Epidermal melanocyte (primary cell): ENCODE data around the gene LOC128125822.
A peak's percentile ranks its signal among the peaks of the same experiment; 100 is the strongest.
"Not testable (repeated sequence)": the region's sequence is repeated elsewhere in the genome, so short reads cannot be mapped to it uniquely, and the experiment has no call there.

Source experiments
- DNase-seq: peaks from one replicate; pipeline ENCODE4 v3.0.0; 2011; ENCODE audit warnings: low spot score; ENCODE audit not compliant: insufficient read length

LOC128125822 gene

GRCh38 chr6:63582579-63583231 is 10.4 kb downstream of the LOC128125822 start:
- no peak for DNase-seq

- DNase-seq = no peak
Observed at GRCh38 chr6:63584125-63584514, 11.8 kb downstream of the LOC128125822 start.

- no peak for DNase-seq
Observed at GRCh38 chr6:63584566-63584965, 12.3 kb downstream of the LOC128125822 start.

GRCh38 chr6:63585652-63586051 is 13.4 kb downstream of the LOC128125822 start:
- DNase-seq = not testable (repeated sequence)

GRCh38 chr6:63589952-63590411 is 17.7 kb downstream of the LOC128125822 start:
- DNase-seq = no peak

GRCh38 chr6:63592886-63593285 is 20.6 kb downstream of the LOC128125822 start:
- DNase-seq = no peak

- DNase-seq = no peak
Observed at GRCh38 chr6:63597141-63598048, 25.1 kb downstream of the LOC128125822 start.

GRCh38 chr6:63598049-63599036 is 26.1 kb downstream of the LOC128125822 start:
- DNase-seq = peak; percentile 65

- no peak for DNase-seq
Observed at GRCh38 chr6:63599243-63599642, 27.0 kb downstream of the LOC128125822 start.

GRCh38 chr6:63600136-63600535 is 27.9 kb downstream of the LOC128125822 start:
- DNase-seq = no peak

GRCh38 chr6:63609231-63609630 is 37.0 kb downstream of the LOC128125822 start:
- no peak for DNase-seq

- no peak for DNase-seq
Observed at GRCh38 chr6:63610944-63611343, 38.7 kb downstream of the LOC128125822 start.

GRCh38 chr6:63611560-63611959 is 39.3 kb downstream of the LOC128125822 start:
- DNase-seq = no peak

GRCh38 chr6:63615590-63615989 is 43.3 kb downstream of the LOC128125822 start:
- DNase-seq = no peak
